Thymus (tissue), 11 donors: ENCODE data around the gene RAD23B. TPM values are rescaled to one million over a fixed set of nuclear protein-coding genes. Genes with fewer than 3 reads are reported as not detected.

Source experiments
- DNase-seq, 9 donors: peaks; one replicate each; pipeline ENCODE4 v3.0.0-alpha.2; 2013; ENCODE audit warnings: low spot score in 9 of 9, low read depth in 6 of 9, missing footprints in 1 of 9
- H3K27ac ChIP-seq, 2 donors: one replicate each; pipeline ENCODE4 v1.5.1; 2013; ENCODE audit warnings: control low read depth in 1 of 2, low read depth in 1 of 2, low read length in 1 of 2, mild to moderate bottlenecking in 1 of 2, moderate library complexity in 1 of 2
- H3K27me3 ChIP-seq, 2 donors: one replicate each; pipeline ENCODE4 v1.5.1; 2013; ENCODE audit warnings: low read length in 1 of 2; ENCODE audit not compliant: control insufficient read depth in 2 of 2, insufficient read depth in 1 of 2
- H3K36me3 ChIP-seq, 2 donors: one replicate each; pipeline ENCODE4 v1.5.1; 2013; ENCODE audit warnings: low read length in 1 of 2, mild to moderate bottlenecking in 1 of 2, moderate library complexity in 1 of 2; ENCODE audit not compliant: control insufficient read depth in 2 of 2, insufficient read depth in 2 of 2
- H3K4me1 ChIP-seq, 2 donors: one replicate each; pipeline ENCODE4 v1.5.1; 2013; ENCODE audit warnings: low read length in 2 of 2; ENCODE audit not compliant: control insufficient read depth in 2 of 2, insufficient read depth in 2 of 2
- H3K4me3 ChIP-seq, 2 donors: one replicate each; pipeline ENCODE4 v1.5.1; 2013; ENCODE audit warnings: low read length in 2 of 2, control low read depth in 1 of 2, mild to moderate bottlenecking in 1 of 2
- H3K9me3 ChIP-seq, 2 donors: one replicate each; pipeline ENCODE4 v1.5.1; 2013; ENCODE audit warnings: low read length in 1 of 2, mild to moderate bottlenecking in 1 of 2; ENCODE audit not compliant: control insufficient read depth in 2 of 2, insufficient read depth in 1 of 2
- WGBS: extraction: QIAGEN DNeasy Blood & Tissue Kit; methylation state at CpG from one replicate; pipeline ENCODE4 v1.1.7; 2013; 5-methylcytosine and 5-hydroxymethylcytosine counted together
- polyA plus RNA-seq: library from polyadenylated mRNA; stranded (reverse); fragments of 200-250 nt; gene quantifications from one replicate; pipeline ENCODE4 v1.2.3, GENCODE V29; 2013
- total RNA-seq: library from RNA; stranded (reverse); fragments of 120-200 nt; gene quantifications from one replicate; pipeline ENCODE4 v1.2.4, GENCODE V29; 2013
- donor health status: healthy.

RAD23B gene
- total and polyA plus RNA-seq, 2 donors: 40.7 to 51.4 TPM

- WGBS: 97% methylated on average over 5 of the region's 5 CpGs
- no peak for DNase-seq
- no peaks in the 10 kb centered on the region for H3K4me1 ChIP-seq
- no peaks in the 10 kb centered on the region for H3K27me3 ChIP-seq
- no peak overlapping the region for H3K4me3 ChIP-seq
- H3K27ac ChIP-seq: no peak overlapping the region
- no peaks in the 10 kb centered on the region for H3K36me3 ChIP-seq
- no peaks in the 10 kb centered on the region for H3K9me3 ChIP-seq
These were observed 22.0 kb upstream of the RAD23B start for GRCh38 chr9:107261106-107261505.

- no peak overlapping the region for H3K4me3 ChIP-seq
- DNase-seq: no peak
- no peaks in the 10 kb centered on the region for H3K9me3 ChIP-seq
- H3K4me1 ChIP-seq: no peaks in the 10 kb centered on the region
- 92% methylated on average over 2 of the region's 2 CpGs for WGBS
- H3K27ac ChIP-seq: no peak overlapping the region
- H3K36me3 ChIP-seq: no peaks in the 10 kb centered on the region
- no peaks in the 10 kb centered on the region for H3K27me3 ChIP-seq
These were observed 19.8 kb upstream of the RAD23B start for GRCh38 chr9:107263289-107263688.

- no peak overlapping the region for H3K4me3 ChIP-seq
- 96% methylated on average over 7 of the region's 7 CpGs for WGBS
- no peaks in the 10 kb centered on the region for H3K36me3 ChIP-seq
- H3K27me3 ChIP-seq: peaks cover 0 to 2% of the 10 kb centered on the region in 2 donors
- H3K27ac ChIP-seq: no peak overlapping the region
- no peak for DNase-seq
- no peaks in the 10 kb centered on the region for H3K4me1 ChIP-seq
- H3K9me3 ChIP-seq: no peaks in the 10 kb centered on the region
These were observed 16.3 kb upstream of the RAD23B start for GRCh38 chr9:107266624-107267368.

- Histone ChIP-seq H3K27ac (no peak overlapping the region), H3K9me3 (no peaks in the 10 kb centered on the region), H3K4me1 (no peaks in the 10 kb centered on the region), H3K27me3 (peaks cover 0 to 2% of the 10 kb centered on the region in 2 donors), H3K36me3 (no peaks in the 10 kb centered on the region), H3K4me3 (no peak overlapping the region)
- DNase-seq: no peak
- WGBS: 95% methylated on average over 2 of the region's 2 CpGs
These were observed 14.5 kb upstream of the RAD23B start for GRCh38 chr9:107268560-107268959.

- H3K27me3 ChIP-seq: peaks cover 0 to 2% of the 10 kb centered on the region in 2 donors
- no peaks in the 10 kb centered on the region for H3K36me3 ChIP-seq
- H3K4me3 ChIP-seq: no peak overlapping the region
- no peak overlapping the region for H3K27ac ChIP-seq
- H3K9me3 ChIP-seq: no peaks in the 10 kb centered on the region
- H3K4me1 ChIP-seq: no peaks in the 10 kb centered on the region
- no peak for DNase-seq
- WGBS: 99% methylated on average over 2 of the region's 2 CpGs
These were observed 13.8 kb upstream of the RAD23B start for GRCh38 chr9:107269254-107269653.

GRCh38 chr9:107269681-107270080 lies 13.4 kb upstream of the RAD23B start:
- Histone ChIP-seq H3K4me3 (no peak overlapping the region), H3K4me1 (no peaks in the 10 kb centered on the region), H3K9me3 (no peaks in the 10 kb centered on the region), H3K27me3 (peaks cover 0 to 2% of the 10 kb centered on the region in 2 donors), H3K27ac (no peak overlapping the region), H3K36me3 (no peaks in the 10 kb centered on the region)
- DNase-seq: no peak
- WGBS: 99% methylated on average over 4 of the region's 4 CpGs

GRCh38 chr9:107270082-107270481 lies 13.0 kb upstream of the RAD23B start:
- H3K27me3 ChIP-seq: peaks cover 0 to 2% of the 10 kb centered on the region in 2 donors
- H3K36me3 ChIP-seq: no peaks in the 10 kb centered on the region
- H3K9me3 ChIP-seq: no peaks in the 10 kb centered on the region
- H3K27ac ChIP-seq: no peak overlapping the region
- H3K4me1 ChIP-seq: no peaks in the 10 kb centered on the region
- H3K4me3 ChIP-seq: no peak overlapping the region
- 66% methylated on average over 1 of the region's 1 CpG for whole genome bisulfite sequencing
- no peak for DNase-seq

- Histone ChIP-seq H3K9me3 (no peaks in the 10 kb centered on the region), H3K4me1 (no peaks in the 10 kb centered on the region), H3K36me3 (no peaks in the 10 kb centered on the region), H3K27ac (no peak overlapping the region), H3K4me3 (no peak overlapping the region), H3K27me3 (peaks cover 0 to 2% of the 10 kb centered on the region in 2 donors)
- DNase-seq: no peak
These were observed 12.5 kb upstream of the RAD23B start for GRCh38 chr9:107270580-107270979.

- Histone ChIP-seq H3K4me3 (no peak overlapping the region), H3K9me3 (no peaks in the 10 kb centered on the region), H3K27me3 (peaks cover 0 to 2% of the 10 kb centered on the region in 2 donors), H3K27ac (no peak overlapping the region), H3K4me1 (no peaks in the 10 kb centered on the region), H3K36me3 (no peaks in the 10 kb centered on the region)
- DNase-seq: no peak
- WGBS: 92% methylated on average over 4 of the region's 4 CpGs
These were observed 9.4 kb upstream of the RAD23B start for GRCh38 chr9:107273634-107274033.
